SW480 (cell line): ENCODE results near the gene IMPA2.
"Not testable (repeated sequence)": the region's sequence is repeated elsewhere in the genome, so short reads cannot be mapped to it uniquely, and the experiment has no call there.

Experiments used
- DNase-seq: peaks from one replicate; pipeline ENCODE4 v3.0.0-alpha.2; 2016; ENCODE audit warnings: low spot score

IMPA2 gene

DNA sequence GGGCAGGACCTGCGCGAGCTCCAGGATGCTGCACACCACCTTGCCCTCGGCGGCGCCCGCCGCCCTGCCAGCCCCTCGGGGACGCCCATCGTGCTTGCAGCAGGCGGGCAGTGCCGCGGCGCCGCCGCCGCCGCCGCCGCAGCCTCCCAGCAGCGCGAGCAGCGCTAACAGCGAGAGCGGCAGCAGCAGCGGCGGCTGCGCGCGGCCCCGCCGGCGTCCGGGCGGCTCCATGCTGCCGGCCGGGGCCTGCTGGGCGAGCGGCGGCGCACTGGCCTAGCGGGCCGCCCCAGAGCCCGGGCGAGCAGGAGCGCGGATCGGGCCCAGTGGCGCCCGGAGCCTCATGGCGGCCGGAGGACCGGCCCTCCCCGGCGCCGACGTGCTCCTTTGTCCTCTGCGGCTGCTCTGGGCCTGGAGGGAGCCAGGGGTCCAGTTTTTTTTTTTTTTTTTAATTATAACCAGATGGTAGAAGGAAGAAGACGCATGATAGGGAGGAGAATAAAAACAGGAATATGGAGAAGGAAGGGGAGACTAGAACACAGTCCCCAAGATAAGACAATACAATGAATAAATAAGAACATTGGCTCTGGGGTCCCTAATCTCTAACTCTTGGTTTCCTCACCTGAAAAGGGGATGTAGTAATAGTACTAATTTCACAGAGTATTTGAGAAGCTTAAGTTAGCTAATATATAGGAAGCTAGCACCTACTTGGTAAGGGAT, 95.3 kb downstream of the IMPA2 start:
- DNase-seq = no peak

DNA sequence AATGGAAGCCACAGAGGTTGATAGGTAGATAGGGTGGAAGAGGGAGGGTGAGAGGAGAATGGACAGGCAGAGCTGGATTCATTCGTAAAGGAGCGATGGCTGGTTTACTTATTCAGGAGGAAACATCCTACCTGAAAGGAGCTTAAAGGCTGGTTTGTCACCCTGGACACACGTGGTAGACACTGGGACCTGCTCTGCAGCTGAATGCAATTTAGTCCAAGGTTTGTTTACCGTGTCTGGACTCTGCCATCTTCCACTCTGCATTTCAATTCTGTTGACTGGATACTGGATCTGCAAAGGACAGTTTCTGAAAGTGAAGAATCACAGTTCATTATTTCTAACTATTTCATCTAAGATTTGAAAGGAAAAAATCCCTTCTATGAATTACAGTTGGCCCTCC, 96.7 kb downstream of the IMPA2 start:
- DNase-seq = not testable (repeated sequence)

DNA sequence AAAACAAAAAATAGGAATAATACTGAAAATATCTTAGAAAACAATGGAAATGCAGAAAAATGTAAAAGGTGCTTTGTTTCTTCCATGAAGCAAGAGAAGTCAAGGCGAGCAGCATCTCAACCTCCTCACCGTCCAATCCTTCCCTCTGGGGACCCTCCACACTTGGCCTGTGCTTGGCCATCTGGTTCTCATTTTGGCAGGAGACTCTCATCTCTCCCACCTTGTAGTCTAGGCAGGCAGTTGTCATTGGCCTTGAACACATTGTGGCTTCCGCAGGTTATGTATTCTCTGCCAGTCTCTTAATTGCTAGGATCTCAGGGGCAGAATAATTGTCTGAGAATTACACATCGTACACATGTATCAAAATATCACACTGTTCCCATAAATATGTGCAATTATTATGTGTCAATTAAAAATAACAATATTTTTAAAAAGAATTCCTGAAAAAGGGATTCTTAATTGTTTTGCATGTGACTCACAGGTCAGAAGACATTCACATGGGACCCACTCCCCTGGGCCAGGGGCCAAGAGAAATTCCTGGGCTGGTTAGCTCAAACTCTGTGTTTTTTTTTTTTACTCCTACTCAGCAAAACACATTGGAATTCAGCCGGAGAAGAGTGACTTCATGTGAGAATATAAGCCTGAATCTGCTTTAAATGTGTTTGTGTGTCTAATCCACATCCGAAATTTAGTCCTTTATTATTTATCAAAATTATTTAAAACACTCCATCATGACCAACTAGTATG, 98.4 kb downstream of the IMPA2 start:
- DNase-seq = no peak
